Smooth muscle cell (in vitro differentiated cells): Measurements from ENCODE around the gene MYOCD. TPM values are rescaled to one million over a fixed set of nuclear protein-coding genes. Genes with fewer than 3 reads are reported as not detected.

Experiments used
- DNase-seq: peaks from one replicate; lab custom pipeline; 2025; ENCODE audit not compliant: unreplicated experiment; lab: John Stamatoyannopoulos, UW
- H2AFZ ChIP-seq: fragments of 200-600 bp; sonication (generic); 2 replicates; pipeline ENCODE4 v1.6.0; 2016; ENCODE audit warnings: antibody characterized with exemption, low read depth, mild to moderate bottlenecking
- H3F3A ChIP-seq: fragments of 200-600 bp; sonication (generic); 2 replicates; pipeline ENCODE4 v1.6.0; 2017; ENCODE audit warnings: antibody characterized with exemption, low read depth
- H3K27ac ChIP-seq: fragments of 200-600 bp; sonication (generic); 2 replicates; pipeline ENCODE4 v1.5.1; 2016; ENCODE audit warnings: low read depth, mild to moderate bottlenecking
- H3K27me3 ChIP-seq: fragments of 200-600 bp; sonication (generic); 2 replicates; pipeline ENCODE4 v1.6.1; 2016; ENCODE audit warnings: low read depth, mild to moderate bottlenecking
- H3K36me3 ChIP-seq: fragments of 200-600 bp; sonication (generic); 2 replicates; pipeline ENCODE4 v1.5.1; 2016; ENCODE audit warnings: low read depth
- H3K4me1 ChIP-seq: fragments of 200-600 bp; sonication (generic); 2 replicates; pipeline ENCODE4 v1.5.1; 2016; ENCODE audit warnings: low read depth
- H3K4me2 ChIP-seq: fragments of 200-600 bp; sonication (generic); 2 replicates; pipeline ENCODE4 v1.6.0; 2016; ENCODE audit warnings: mild to moderate bottlenecking
- H3K4me3 ChIP-seq: fragments of 200-600 bp; sonication (generic); 2 replicates; pipeline ENCODE4 v1.5.1; 2016; ENCODE audit warnings: mild to moderate bottlenecking
- H3K79me2 ChIP-seq: fragments of 200-600 bp; sonication (generic); 2 replicates; pipeline ENCODE4 v1.6.0; 2016; ENCODE audit warnings: low read depth, mild to moderate bottlenecking
- H3K9ac ChIP-seq: fragments of 200-600 bp; sonication (generic); 2 replicates; pipeline ENCODE4 v1.6.0; 2016; ENCODE audit warnings: low read depth
- H3K9me3 ChIP-seq: fragments of 200-600 bp; sonication (generic); replicated peaks from 2 replicates; pipeline ENCODE4 v1.5.1; 2016; ENCODE audit warnings: low read depth
- H4K20me1 ChIP-seq: fragments of 200-600 bp; sonication (generic); 2 replicates; pipeline ENCODE4 v1.6.0; 2016; ENCODE audit warnings: low read depth
- WGBS: methylation state at CpG from one replicate; pipeline ENCODE4 v1.1.7; 2016; ENCODE audit warnings: low lambda C conversion rate; 5-methylcytosine and 5-hydroxymethylcytosine counted together
- polyA plus RNA-seq: library from polyadenylated mRNA; unstranded; fragments of >200 nt; fragmentation: Nextera tagmentation; extraction: Ambion mirVana; gene quantifications from 2 replicates; pipeline ENCODE4 v1.2.1, GENCODE V29; 2016
- total RNA-seq: library from RNA; depleted of rRNA; stranded (reverse); fragments of >200 nt; gene quantifications from 2 replicates; pipeline ENCODE4 v1.2.3, GENCODE V29; 2014
- TF ChIP-seq, protein P1 (sequence below): fragments of 200-600 bp; sonication (generic); IDR thresholded peaks from 2 replicates; pipeline ENCODE4 v1.5.1; 2017; ENCODE audit warnings: borderline replicate concordance, mild to moderate bottlenecking, antibody characterized with exemption; ENCODE audit not compliant: insufficient read depth, poor library complexity, severe bottlenecking

MYOCD gene
- total and polyA plus RNA-seq, 2 experiments from 2014 or later = 0.58 to 1.8 TPM

DNA sequence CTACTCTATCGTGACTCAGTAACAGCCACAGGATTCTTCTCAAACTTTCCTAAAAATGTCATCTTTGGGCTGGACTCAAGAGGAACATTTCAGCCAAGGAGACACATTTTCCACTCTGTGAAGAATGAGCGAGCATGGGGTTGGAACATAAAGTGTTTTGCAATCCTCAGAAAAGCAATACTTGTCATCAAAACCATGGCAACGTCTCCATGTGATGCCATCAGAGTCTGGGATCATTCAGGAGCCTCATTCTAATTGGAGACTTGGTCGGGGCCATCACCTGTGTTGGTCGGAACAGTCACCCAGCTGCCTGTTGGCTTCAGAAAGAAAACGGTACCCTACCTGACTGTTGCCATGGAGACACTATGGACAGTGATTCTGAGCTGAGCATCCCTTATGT, 25.5 kb downstream of the MYOCD start:
- Histone ChIP-seq H4K20me1 (no peaks in the 10 kb centered on the region), H3K4me2 (no peak overlapping the region), H2AFZ (no peak overlapping the region), H3K27me3 (no peaks in the 10 kb centered on the region), H3K9ac (no peak overlapping the region), H3K36me3 (no peaks in the 10 kb centered on the region), H3K9me3 (no peaks in the 10 kb centered on the region), H3K79me2 (no peaks in the 10 kb centered on the region), H3K4me3 (no peak overlapping the region), H3K27ac (no peak overlapping the region), H3F3A (no peaks in the 10 kb centered on the region), H3K4me1 (no peaks in the 10 kb centered on the region)
- whole genome bisulfite sequencing = 78% methylated on average over 6 of the region's 6 CpGs
- DNase-seq = no peak
- TF ChIP-seq, protein P1, sequence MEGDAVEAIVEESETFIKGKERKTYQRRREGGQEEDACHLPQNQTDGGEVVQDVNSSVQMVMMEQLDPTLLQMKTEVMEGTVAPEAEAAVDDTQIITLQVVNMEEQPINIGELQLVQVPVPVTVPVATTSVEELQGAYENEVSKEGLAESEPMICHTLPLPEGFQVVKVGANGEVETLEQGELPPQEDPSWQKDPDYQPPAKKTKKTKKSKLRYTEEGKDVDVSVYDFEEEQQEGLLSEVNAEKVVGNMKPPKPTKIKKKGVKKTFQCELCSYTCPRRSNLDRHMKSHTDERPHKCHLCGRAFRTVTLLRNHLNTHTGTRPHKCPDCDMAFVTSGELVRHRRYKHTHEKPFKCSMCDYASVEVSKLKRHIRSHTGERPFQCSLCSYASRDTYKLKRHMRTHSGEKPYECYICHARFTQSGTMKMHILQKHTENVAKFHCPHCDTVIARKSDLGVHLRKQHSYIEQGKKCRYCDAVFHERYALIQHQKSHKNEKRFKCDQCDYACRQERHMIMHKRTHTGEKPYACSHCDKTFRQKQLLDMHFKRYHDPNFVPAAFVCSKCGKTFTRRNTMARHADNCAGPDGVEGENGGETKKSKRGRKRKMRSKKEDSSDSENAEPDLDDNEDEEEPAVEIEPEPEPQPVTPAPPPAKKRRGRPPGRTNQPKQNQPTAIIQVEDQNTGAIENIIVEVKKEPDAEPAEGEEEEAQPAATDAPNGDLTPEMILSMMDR = no peak

DNA sequence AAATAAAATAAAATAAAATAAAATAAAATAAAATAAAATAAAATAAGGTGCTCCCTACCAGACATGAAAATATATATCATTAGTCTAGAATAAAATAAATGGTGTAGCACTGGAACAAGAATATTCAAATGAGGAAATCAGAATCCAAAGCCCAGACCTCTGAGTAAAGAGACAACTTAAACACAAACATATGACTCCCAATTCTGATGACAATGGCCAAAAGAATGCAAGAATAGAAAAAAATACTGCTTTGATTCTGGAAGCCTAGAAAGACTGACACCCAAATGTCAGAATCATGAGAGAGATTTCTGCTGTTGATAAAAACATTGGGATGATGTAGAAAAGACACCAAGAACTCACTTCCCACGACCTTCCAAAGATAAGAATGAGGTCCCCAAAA, 27.9 kb downstream of the MYOCD start:
- Histone ChIP-seq H3K9ac (no peak overlapping the region), H4K20me1 (no peaks in the 10 kb centered on the region), H3F3A (no peaks in the 10 kb centered on the region), H3K4me1 (no peaks in the 10 kb centered on the region), H3K9me3 (no peaks in the 10 kb centered on the region), H2AFZ (no peak overlapping the region), H3K4me2 (no peak overlapping the region), H3K27me3 (no peaks in the 10 kb centered on the region), H3K36me3 (no peaks in the 10 kb centered on the region), H3K4me3 (no peak overlapping the region), H3K79me2 (no peaks in the 10 kb centered on the region), H3K27ac (no peak overlapping the region)
- DNase-seq = no peak
- TF ChIP-seq, protein P1 = no peak
- WGBS = 79% methylated on average over 1 of the region's 1 CpG

DNA sequence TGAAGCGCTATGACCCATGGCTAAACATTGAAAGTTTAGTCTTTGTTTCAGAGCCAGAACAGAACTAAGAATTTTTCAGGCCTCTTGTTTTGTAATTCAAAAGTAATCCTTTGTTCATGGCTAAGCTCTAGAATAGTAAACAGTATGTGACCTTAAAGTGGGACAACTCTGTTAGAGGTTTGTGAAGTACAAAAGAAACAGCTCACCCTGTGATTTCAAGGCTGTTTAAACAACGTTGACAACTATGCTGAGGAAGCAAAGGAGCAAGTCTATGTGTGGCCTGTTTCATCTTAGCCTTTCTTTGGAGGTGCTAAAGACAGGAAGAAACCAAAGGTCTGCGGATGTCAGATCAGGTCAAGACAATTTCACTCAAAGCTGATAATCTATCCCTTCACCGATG, 40.4 kb downstream of the MYOCD start:
- no peaks in the 10 kb centered on the region for H3K27me3 ChIP-seq
- H3K4me3 ChIP-seq = no peak overlapping the region
- 84% methylated on average over 4 of the region's 4 CpGs for WGBS
- no peaks in the 10 kb centered on the region for H3F3A ChIP-seq
- no peaks in the 10 kb centered on the region for H3K4me1 ChIP-seq
- H3K9ac ChIP-seq = no peak overlapping the region
- no peak overlapping the region for H3K27ac ChIP-seq
- H3K36me3 ChIP-seq = no peaks in the 10 kb centered on the region
- no peaks in the 10 kb centered on the region for H3K9me3 ChIP-seq
- no peaks in the 10 kb centered on the region for H3K79me2 ChIP-seq
- H2AFZ ChIP-seq = no peak overlapping the region
- TF ChIP-seq, protein P1 = no peak
- no peak overlapping the region for H3K4me2 ChIP-seq
- no peaks in the 10 kb centered on the region for H4K20me1 ChIP-seq
- DNase-seq = no peak

DNA sequence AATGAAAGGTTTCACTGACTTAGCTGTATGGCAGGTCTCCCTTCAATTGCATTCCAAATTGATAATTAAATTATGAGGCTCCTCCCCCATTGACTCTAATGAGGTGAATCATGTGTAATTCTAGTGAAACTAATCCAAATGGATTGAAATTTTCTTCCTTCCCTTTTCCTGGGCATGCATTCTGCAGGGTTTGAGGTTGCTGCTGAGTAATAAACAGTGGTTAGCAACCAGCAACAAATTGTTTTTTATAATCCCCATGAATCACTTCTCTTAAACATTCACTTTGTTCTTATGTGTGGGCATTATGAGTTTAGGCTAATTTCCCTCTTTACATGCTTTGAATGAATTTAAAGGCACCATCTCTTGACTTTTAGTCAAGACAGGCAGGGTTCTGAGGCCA, 43.4 kb downstream of the MYOCD start:
- Histone ChIP-seq H3F3A (no peaks in the 10 kb centered on the region), H2AFZ (no peak overlapping the region), H3K79me2 (no peaks in the 10 kb centered on the region), H3K4me1 (no peaks in the 10 kb centered on the region), H3K9ac (no peak overlapping the region), H3K9me3 (no peaks in the 10 kb centered on the region), H3K36me3 (no peaks in the 10 kb centered on the region), H3K27me3 (no peaks in the 10 kb centered on the region), H3K4me2 (peak overlapping the region; percentile 9), H4K20me1 (no peaks in the 10 kb centered on the region), H3K4me3 (no peak overlapping the region), H3K27ac (no peak overlapping the region)
- DNase-seq = no peak
- TF ChIP-seq, protein P1 = no peak
